Mucosa of stomach (tissue), 1 donor: ENCODE measurements around the gene KIAA0040.
"Not testable (repeated sequence)": the region's sequence is repeated elsewhere in the genome, so short reads cannot be mapped to it uniquely, and the experiment has no call there.

Experiments
- H3K27me3 ChIP-seq: one replicate; pipeline ENCODE4 v1.7.0; 2013; ENCODE audit warnings: mild to moderate bottlenecking, low read length; ENCODE audit not compliant: control insufficient read depth, insufficient read depth
- H3K36me3 ChIP-seq: one replicate; pipeline ENCODE4 v1.7.0; 2013; ENCODE audit warnings: low read length; ENCODE audit not compliant: control insufficient read depth, insufficient read depth
- H3K4me1 ChIP-seq: one replicate; pipeline ENCODE4 v1.7.0; 2013; ENCODE audit warnings: mild to moderate bottlenecking, low read length; ENCODE audit not compliant: control insufficient read depth, insufficient read depth
- H3K4me3 ChIP-seq: one replicate; pipeline ENCODE4 v1.7.0; 2013; ENCODE audit warnings: low read length
- H3K9ac ChIP-seq: one replicate; pipeline ENCODE4 v1.7.0; 2013; ENCODE audit warnings: mild to moderate bottlenecking, low read length, moderate library complexity
- H3K9me3 ChIP-seq: one replicate; pipeline ENCODE4 v1.7.0; 2013; ENCODE audit warnings: mild to moderate bottlenecking, low read length, moderate library complexity; ENCODE audit not compliant: control insufficient read depth
- donor health status: Pancreatic carcinoma.

KIAA0040 gene

GRCh38 chr1:175128523-175128922 is 64.1 kb downstream of the KIAA0040 start:
- no peaks in the 10 kb centered on the region for H3K36me3 ChIP-seq
- H3K4me3 ChIP-seq = no peak overlapping the region
- no peak overlapping the region for H3K9ac ChIP-seq
- no peaks in the 10 kb centered on the region for H3K27me3 ChIP-seq
- H3K4me1 ChIP-seq = peaks cover 12% of the 10 kb centered on the region
- no peaks in the 10 kb centered on the region for H3K9me3 ChIP-seq

- Histone ChIP-seq H3K27me3 (no peaks in the 10 kb centered on the region), H3K36me3 (no peaks in the 10 kb centered on the region), H3K9me3 (no peaks in the 10 kb centered on the region), H3K4me3 (no peak overlapping the region), H3K9ac (peak overlapping the region; percentile 22), H3K4me1 (peaks cover 10% of the 10 kb centered on the region)
Measured at GRCh38 chr1:175127565-175127964, 65.0 kb downstream of the KIAA0040 start.

GRCh38 chr1:175126347-175126746 is 66.2 kb downstream of the KIAA0040 start:
- Histone ChIP-seq H3K27me3 (no peaks in the 10 kb centered on the region), H3K9me3 (no peaks in the 10 kb centered on the region), H3K4me3 (no peak overlapping the region), H3K9ac (no peak overlapping the region), H3K36me3 (no peaks in the 10 kb centered on the region), H3K4me1 (peaks cover 7% of the 10 kb centered on the region)

GRCh38 chr1:175124861-175125260 is 67.7 kb downstream of the KIAA0040 start:
- no peaks in the 10 kb centered on the region for H3K27me3 ChIP-seq
- H3K9me3 ChIP-seq = no peaks in the 10 kb centered on the region
- H3K36me3 ChIP-seq = no peaks in the 10 kb centered on the region
- no peak overlapping the region for H3K9ac ChIP-seq
- H3K4me3 ChIP-seq = no peak overlapping the region
- H3K4me1 ChIP-seq = peaks cover 7% of the 10 kb centered on the region

- Histone ChIP-seq H3K4me1 (no peaks in the 10 kb centered on the region), H3K9me3 (no peaks in the 10 kb centered on the region), H3K9ac (no peak overlapping the region), H3K36me3 (no peaks in the 10 kb centered on the region), H3K27me3 (no peaks in the 10 kb centered on the region), H3K4me3 (no peak overlapping the region)
Measured at GRCh38 chr1:175120511-175120910, 72.1 kb downstream of the KIAA0040 start.

- Histone ChIP-seq H3K4me1 (no peaks in the 10 kb centered on the region), H3K9ac (no peak overlapping the region), H3K9me3 (no peaks in the 10 kb centered on the region), H3K36me3 (no peaks in the 10 kb centered on the region), H3K4me3 (no peak overlapping the region), H3K27me3 (no peaks in the 10 kb centered on the region)
Measured at GRCh38 chr1:175118375-175119367, 73.9 kb downstream of the KIAA0040 start.

GRCh38 chr1:175116903-175117302 is 75.7 kb downstream of the KIAA0040 start:
- Histone ChIP-seq H3K4me3 (no peak overlapping the region), H3K27me3 (no peaks in the 10 kb centered on the region), H3K9me3 (no peaks in the 10 kb centered on the region), H3K9ac (no peak overlapping the region), H3K4me1 (no peaks in the 10 kb centered on the region), H3K36me3 (no peaks in the 10 kb centered on the region)

GRCh38 chr1:175116210-175116798 is 76.3 kb downstream of the KIAA0040 start:
- H3K9ac ChIP-seq = no peak overlapping the region
- H3K27me3 ChIP-seq = no peaks in the 10 kb centered on the region
- H3K4me1 ChIP-seq = no peaks in the 10 kb centered on the region
- H3K4me3 ChIP-seq = no peak overlapping the region
- no peaks in the 10 kb centered on the region for H3K9me3 ChIP-seq
- no peaks in the 10 kb centered on the region for H3K36me3 ChIP-seq

GRCh38 chr1:175114996-175115395 is 77.6 kb downstream of the KIAA0040 start:
- H3K27me3 ChIP-seq = no peaks in the 10 kb centered on the region
- no peaks in the 10 kb centered on the region for H3K9me3 ChIP-seq
- H3K36me3 ChIP-seq = no peaks in the 10 kb centered on the region
- no peak overlapping the region for H3K4me3 ChIP-seq
- H3K9ac ChIP-seq = no peak overlapping the region
- no peaks in the 10 kb centered on the region for H3K4me1 ChIP-seq

- not testable (repeated sequence) for H3K9me3 ChIP-seq, H3K4me3 ChIP-seq, H3K9ac ChIP-seq, H3K36me3 ChIP-seq, H3K4me1 ChIP-seq, H3K27me3 ChIP-seq
Measured at GRCh38 chr1:175108331-175108820, 84.2 kb downstream of the KIAA0040 start.
